ENCODE results near the gene ACAT1. TPM values are rescaled to one million over a fixed set of nuclear protein-coding genes. Genes with fewer than 3 reads are reported as not detected.

The ACAT1 gene
- total RNA-seq, 6 donors from 2014 or later, result 61.2 to 114 (median 72.9) TPM

DNA sequence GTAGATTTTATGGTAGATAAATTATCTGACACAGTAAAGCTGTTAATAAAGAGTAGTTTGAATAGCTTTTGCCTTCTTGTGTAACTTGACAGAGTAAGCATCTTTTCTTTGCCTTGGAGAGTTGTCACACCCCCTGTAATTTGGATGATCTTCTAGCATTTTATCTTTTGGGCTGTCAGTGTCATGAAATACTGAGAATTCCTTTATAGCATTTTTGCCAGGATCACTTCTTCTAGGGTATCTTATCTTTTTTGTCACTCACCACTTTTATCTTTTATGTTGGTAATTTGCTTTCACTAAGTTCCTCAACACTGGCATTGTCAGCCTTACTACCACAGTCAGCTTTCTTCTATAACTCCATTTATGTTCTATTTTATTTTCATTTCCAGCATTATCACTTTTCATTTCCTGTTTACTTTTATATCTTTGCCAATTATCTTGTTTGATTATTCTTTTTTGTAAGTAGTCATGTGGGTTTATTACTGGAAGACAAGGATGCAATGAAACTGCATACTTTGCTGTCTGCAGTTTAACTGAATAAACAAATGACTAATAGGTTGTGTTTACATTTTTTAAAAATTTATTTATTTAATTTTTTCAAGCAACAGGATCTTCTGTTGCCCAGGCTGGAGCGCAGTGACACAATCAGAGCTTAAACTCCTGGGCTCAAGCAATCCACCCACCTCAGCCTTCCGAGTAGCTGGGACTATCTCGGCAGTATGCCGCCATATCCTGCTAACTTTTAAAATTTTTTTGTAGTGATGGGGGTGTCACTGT, 28.1 kb upstream of the ACAT1 start:
- ATAC-seq (ENCODE audit: low FRiP score in 2 of 2) (no peak), DNase-seq (no peak)
- Histone ChIP-seq H3K27ac (peak overlapping the region in 1 of 4 donors; percentile 64), H3K4me1 (peaks cover 0 to 7% (median 5%) of the 10 kb centered on the region in 4 donors), H3K36me3 (peaks cover 18 to 74% (median 24%) of the 10 kb centered on the region in 4 donors), H3K4me3 (no peak overlapping the region), H3K9me3 (no peaks in the 10 kb centered on the region), H3K27me3 (no peaks in the 10 kb centered on the region)
- WGBS, 2 donors, result 69 to 84% methylated on average over 4 of the region's 4 CpGs
- TF ChIP-seq POLR2A (IDR thresholded peaks at IDR 0.05), result no peak
- TF ChIP-seq, protein P1, sequence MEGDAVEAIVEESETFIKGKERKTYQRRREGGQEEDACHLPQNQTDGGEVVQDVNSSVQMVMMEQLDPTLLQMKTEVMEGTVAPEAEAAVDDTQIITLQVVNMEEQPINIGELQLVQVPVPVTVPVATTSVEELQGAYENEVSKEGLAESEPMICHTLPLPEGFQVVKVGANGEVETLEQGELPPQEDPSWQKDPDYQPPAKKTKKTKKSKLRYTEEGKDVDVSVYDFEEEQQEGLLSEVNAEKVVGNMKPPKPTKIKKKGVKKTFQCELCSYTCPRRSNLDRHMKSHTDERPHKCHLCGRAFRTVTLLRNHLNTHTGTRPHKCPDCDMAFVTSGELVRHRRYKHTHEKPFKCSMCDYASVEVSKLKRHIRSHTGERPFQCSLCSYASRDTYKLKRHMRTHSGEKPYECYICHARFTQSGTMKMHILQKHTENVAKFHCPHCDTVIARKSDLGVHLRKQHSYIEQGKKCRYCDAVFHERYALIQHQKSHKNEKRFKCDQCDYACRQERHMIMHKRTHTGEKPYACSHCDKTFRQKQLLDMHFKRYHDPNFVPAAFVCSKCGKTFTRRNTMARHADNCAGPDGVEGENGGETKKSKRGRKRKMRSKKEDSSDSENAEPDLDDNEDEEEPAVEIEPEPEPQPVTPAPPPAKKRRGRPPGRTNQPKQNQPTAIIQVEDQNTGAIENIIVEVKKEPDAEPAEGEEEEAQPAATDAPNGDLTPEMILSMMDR (IDR thresholded peaks at IDR 0.05), result no peak
- TF ChIP-seq POLR2AphosphoS5 (IDR thresholded peaks at IDR 0.05), result no peak
- TF ChIP-seq EP300 (IDR thresholded peaks at IDR 0.05), result no peak

DNA sequence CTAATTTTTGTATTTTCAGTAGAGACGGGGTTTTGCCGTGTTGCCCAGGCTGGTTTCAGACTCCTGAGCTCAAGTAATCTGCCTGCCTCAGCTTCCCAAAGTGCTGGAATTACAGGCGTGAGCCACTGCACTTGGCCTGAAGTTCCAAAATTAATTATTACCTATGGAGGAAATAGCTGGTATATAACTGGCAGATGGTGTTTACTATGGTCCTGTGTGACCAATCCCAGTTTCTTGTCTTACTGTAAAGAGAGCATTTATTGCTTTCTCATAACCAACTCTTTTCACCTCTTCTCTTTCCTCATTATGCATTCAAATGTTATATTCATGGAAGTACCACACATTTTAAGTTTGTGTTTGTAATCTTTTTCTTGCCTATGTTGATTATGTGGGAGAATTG, 24.2 kb upstream of the ACAT1 start:
- H3K4me1 ChIP-seq, result peaks cover 0 to 7% (median 5%) of the 10 kb centered on the region in 4 donors
- no peak overlapping the region for H3K27ac ChIP-seq
- H3K27me3 ChIP-seq, result no peaks in the 10 kb centered on the region
- no peaks in the 10 kb centered on the region for H3K9me3 ChIP-seq
- DNase-seq (no peak), ATAC-seq (ENCODE audit: low FRiP score in 2 of 2) (no peak)
- WGBS, 2 donors, result 93 to 100% methylated on average over 3 of the region's 3 CpGs
- TF ChIP-seq, protein P1 (IDR thresholded peaks at IDR 0.05), result no peak
- TF ChIP-seq POLR2A (IDR thresholded peaks at IDR 0.05) (no peak), EP300 (IDR thresholded peaks at IDR 0.05) (no peak), POLR2AphosphoS5 (IDR thresholded peaks at IDR 0.05) (no peak)
- no peak overlapping the region for H3K4me3 ChIP-seq
- peaks cover 9 to 79% (median 21%) of the 10 kb centered on the region in 4 donors for H3K36me3 ChIP-seq

DNA sequence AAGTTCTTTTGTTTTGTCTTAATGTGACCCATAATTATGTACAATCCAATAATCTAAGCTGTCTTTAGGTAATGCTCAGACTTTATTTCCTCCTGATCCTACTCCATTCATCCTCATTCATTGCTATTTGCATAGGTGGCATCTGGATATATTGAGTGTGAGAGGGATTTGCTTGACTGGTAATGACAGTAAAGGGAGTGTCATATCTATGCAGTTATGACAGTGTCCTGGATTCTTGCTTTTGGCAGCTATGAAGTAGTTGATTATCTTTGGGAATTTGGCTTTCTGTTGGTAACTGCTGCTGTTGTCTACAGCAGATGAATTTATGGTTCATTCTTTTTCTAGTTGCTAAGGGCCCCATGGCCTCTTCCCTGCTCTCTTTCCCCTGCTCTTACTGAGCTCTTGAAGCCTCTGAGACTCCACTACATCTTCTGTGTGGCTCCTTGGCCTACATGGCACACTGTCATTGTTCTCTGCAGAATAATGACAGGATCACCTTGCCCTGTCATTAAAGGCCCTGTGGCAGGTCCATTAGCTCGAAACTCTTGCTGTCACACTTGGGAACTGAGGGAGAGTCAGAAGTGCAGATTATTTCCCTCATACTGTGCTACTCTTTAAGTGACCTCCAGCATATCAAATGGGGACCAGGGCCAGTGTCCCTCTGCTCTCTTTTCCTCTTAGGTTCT, 20.1 kb upstream of the ACAT1 start:
- H3K9me3 ChIP-seq, result no peaks in the 10 kb centered on the region
- no peak for TF ChIP-seq POLR2AphosphoS5 (IDR thresholded peaks at IDR 0.05)
- no peak for TF ChIP-seq POLR2A (IDR thresholded peaks at IDR 0.05)
- TF ChIP-seq EP300 (IDR thresholded peaks at IDR 0.05), result no peak
- TF ChIP-seq, protein P1 (IDR thresholded peaks at IDR 0.05), result no peak
- H3K27me3 ChIP-seq, result no peaks in the 10 kb centered on the region
- ATAC-seq (ENCODE audit: low FRiP score in 2 of 2) (no peak), DNase-seq (no peak)
- peaks cover 6 to 94% (median 18%) of the 10 kb centered on the region in 4 donors for H3K36me3 ChIP-seq
- no peak overlapping the region for H3K4me3 ChIP-seq
- no peaks in the 10 kb centered on the region for H3K4me1 ChIP-seq
- 95 to 100% methylated on average over 1 of the region's 1 CpG for WGBS, 2 donors
- H3K27ac ChIP-seq, result no peak overlapping the region

DNA sequence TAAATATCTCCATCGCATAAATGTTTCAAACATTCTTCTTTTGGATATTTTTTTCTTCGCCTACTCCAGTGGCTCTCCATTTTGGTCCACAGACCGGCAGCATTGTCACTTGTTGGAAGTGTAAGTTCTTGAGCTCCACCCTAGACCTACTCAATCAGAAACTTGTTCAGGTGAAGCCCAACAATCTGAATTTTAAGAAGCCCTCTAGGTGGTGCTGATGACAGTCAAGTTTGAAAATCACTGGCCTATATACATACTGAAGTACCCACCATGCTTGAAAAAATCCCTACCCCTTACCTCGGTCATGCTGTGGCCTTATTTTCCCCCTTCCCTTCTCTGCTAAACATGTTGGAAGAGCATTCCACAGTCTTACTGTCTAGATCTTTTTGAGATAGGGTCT, 10.2 kb upstream of the ACAT1 start:
- 84 to 95% methylated on average over 4 of the region's 4 CpGs for WGBS, 2 donors
- no peak for ATAC-seq (ENCODE audit: low FRiP score in 2 of 2)

More for the DNA sequence above, 10.2 kb upstream of the ACAT1 start:
- no peak for DNase-seq
- Histone ChIP-seq H3K27ac (no peak overlapping the region), H3K4me3 (no peak overlapping the region), H3K27me3 (no peaks in the 10 kb centered on the region), H3K4me1 (peaks cover 2 to 11% (median 4%) of the 10 kb centered on the region in 4 donors), H3K36me3 (peaks cover 0 to 5% (median 0%) of the 10 kb centered on the region in 4 donors), H3K9me3 (no peaks in the 10 kb centered on the region)
- TF ChIP-seq POLR2AphosphoS5 (IDR thresholded peaks at IDR 0.05) (no peak), EP300 (IDR thresholded peaks at IDR 0.05) (no peak), POLR2A (IDR thresholded peaks at IDR 0.05) (no peak)
- TF ChIP-seq, protein P1 (IDR thresholded peaks at IDR 0.05), result no peak

All from upper lobe of left lung (tissue), 6 donors.